Panc1 (cell line): ENCODE data around the gene GPM6B. TPM values are rescaled to one million over a fixed set of nuclear protein-coding genes. Genes with fewer than 3 reads are reported as not detected.

ENCODE experiments used
- ATAC-seq: fragments of 200-7000 bp; cut with Tn5 transposase; 2 replicates; pipeline ENCODE4 v1.9.1; 2020; ENCODE audit warnings: mild to moderate bottlenecking, moderate library complexity
- BruUV-seq: library from RNA; stranded (reverse); fragments of 400-500 nt; replicated peaks from 2 replicates; lab custom pipeline; 2021; lab: Mats Ljungman, UMichigan
- CTCF ChIA-PET: fragments of 300-600 bp; sonication (Branson Sonifier 250); formaldehyde crosslinking; loops from one replicate; lab custom pipeline; 2022; ENCODE audit warnings: antibody characterized with exemption; lab: Charles Lee
- POLR2A ChIA-PET: fragments of 300-600 bp; sonication (Branson Sonifier 250); formaldehyde crosslinking; loops from one replicate; lab custom pipeline; 2022; ENCODE audit warnings: antibody characterized with exemption; lab: Charles Lee
- DNase-seq: peaks from one replicate; pipeline ENCODE4 v3.0.0-alpha.2; 2010; ENCODE audit warnings: low read depth, low spot score
- H3K27ac ChIP-seq: 2 replicates; pipeline ENCODE4 v1.5.1; 2011; ENCODE audit warnings: mild to moderate bottlenecking, low read length, inconsistent platforms
- H3K27me3 ChIP-seq: fragments of 200-500 bp; sonication (Bioruptor generic); 2 replicates; pipeline ENCODE4 v1.6.0; 2014; ENCODE audit warnings: low read length, inconsistent platforms; ENCODE audit not compliant: control insufficient read depth, insufficient read depth
- H3K36me3 ChIP-seq: fragments of 200-500 bp; sonication (Bioruptor generic); 2 replicates; pipeline ENCODE4 v1.5.1; 2014; ENCODE audit warnings: inconsistent platforms, mild to moderate bottlenecking, low read length, moderate library complexity; ENCODE audit not compliant: control insufficient read depth, insufficient read depth
- H3K4me1 ChIP-seq: 2 replicates; pipeline ENCODE4 v1.5.1; 2011; ENCODE audit warnings: inconsistent platforms, mild to moderate bottlenecking, low read length, moderate library complexity; ENCODE audit not compliant: control insufficient read depth, insufficient read depth
- H3K4me3 ChIP-seq, 2 experiments: 2 replicates each; pipeline ENCODE4 v1.5.1; 2011 to 2012; ENCODE audit warnings: low read depth in 2 of 2, low read length in 2 of 2, mild to moderate bottlenecking in 2 of 2, inconsistent platforms in 1 of 2, moderate library complexity in 1 of 2
- H3K9me3 ChIP-seq: fragments of 200-500 bp; sonication (Bioruptor generic); 2 replicates; pipeline ENCODE4 v1.5.1; 2014; ENCODE audit warnings: low read depth, mild to moderate bottlenecking, inconsistent platforms, low read length, moderate library complexity; ENCODE audit not compliant: control insufficient read depth, insufficient read depth
- CTCF ChIP-seq: fragments of 450-650 bp; IDR thresholded peaks from 2 replicates; pipeline ENCODE4 v1.5.1; 2017; ENCODE audit warnings: mild to moderate bottlenecking
- POLR2AphosphoS5 ChIP-seq: IDR thresholded peaks from 2 replicates; pipeline ENCODE4 v1.6.1; 2012; ENCODE audit warnings: mild to moderate bottlenecking, low read depth, low read length, moderate library complexity
- SIN3A ChIP-seq: IDR thresholded peaks from 2 replicates; pipeline ENCODE4 v1.6.1; 2012; ENCODE audit warnings: low read depth, mild to moderate bottlenecking, low read length, moderate library complexity, borderline replicate concordance; ENCODE audit not compliant: insufficient read depth
- TCF7L2 ChIP-seq: IDR thresholded peaks from 2 replicates; pipeline ENCODE4 v1.6.1; 2011; ENCODE audit warnings: mild to moderate bottlenecking, low read depth, low read length, inconsistent platforms
- in situ Hi-C: cut with HindIII; loops from 2 replicates; pipeline ENCODE4 v1.10.0; 2016; ENCODE audit warnings: low sequenced_read_pairs, low pct_unique_long_range_greater_than_20kb
- intact Hi-C: fragments of 100-400 bp; cut with micrococcal nuclease; formaldehyde crosslinking; loops from one replicate; pipeline ENCODE4 v1.10.0; 2022; ENCODE audit not compliant: unreplicated experiment
- total RNA-seq: library from RNA; stranded (reverse); gene quantifications from one replicate; pipeline ENCODE4 v1.2.1, GENCODE V29; 2021; ENCODE audit not compliant: unreplicated experiment
- TF ChIP-seq, protein P1 (sequence below), 2 experiments: IDR thresholded peaks; 2 replicates each; pipeline ENCODE4 v1.6.1; 2011 to 2012; ENCODE audit warnings: low read depth in 2 of 2, control low read depth in 1 of 2, low read length in 1 of 2, mild to moderate bottlenecking in 1 of 2, moderate library complexity in 1 of 2; ENCODE audit not compliant: insufficient read depth in 1 of 2

Gene GPM6B
- total RNA-seq, 1 experiment from 2014 or later: not detected

GRCh38 chrX:13756381-13756780, 60.5 kb downstream of the GPM6B start:
- Histone ChIP-seq H3K9me3 (no peaks in the 10 kb centered on the region), H3K27me3 (no peaks in the 10 kb centered on the region), H3K36me3 (peaks cover 2% of the 10 kb centered on the region), H3K4me1 (no peaks in the 10 kb centered on the region), H3K27ac (no peak overlapping the region), H3K4me3 (no peak overlapping the region)
- CTCF ChIA-PET: no interaction called here
- TF ChIP-seq CTCF (no peak), SIN3A (no peak), TCF7L2 (no peak)
- TF ChIP-seq, protein P1, sequence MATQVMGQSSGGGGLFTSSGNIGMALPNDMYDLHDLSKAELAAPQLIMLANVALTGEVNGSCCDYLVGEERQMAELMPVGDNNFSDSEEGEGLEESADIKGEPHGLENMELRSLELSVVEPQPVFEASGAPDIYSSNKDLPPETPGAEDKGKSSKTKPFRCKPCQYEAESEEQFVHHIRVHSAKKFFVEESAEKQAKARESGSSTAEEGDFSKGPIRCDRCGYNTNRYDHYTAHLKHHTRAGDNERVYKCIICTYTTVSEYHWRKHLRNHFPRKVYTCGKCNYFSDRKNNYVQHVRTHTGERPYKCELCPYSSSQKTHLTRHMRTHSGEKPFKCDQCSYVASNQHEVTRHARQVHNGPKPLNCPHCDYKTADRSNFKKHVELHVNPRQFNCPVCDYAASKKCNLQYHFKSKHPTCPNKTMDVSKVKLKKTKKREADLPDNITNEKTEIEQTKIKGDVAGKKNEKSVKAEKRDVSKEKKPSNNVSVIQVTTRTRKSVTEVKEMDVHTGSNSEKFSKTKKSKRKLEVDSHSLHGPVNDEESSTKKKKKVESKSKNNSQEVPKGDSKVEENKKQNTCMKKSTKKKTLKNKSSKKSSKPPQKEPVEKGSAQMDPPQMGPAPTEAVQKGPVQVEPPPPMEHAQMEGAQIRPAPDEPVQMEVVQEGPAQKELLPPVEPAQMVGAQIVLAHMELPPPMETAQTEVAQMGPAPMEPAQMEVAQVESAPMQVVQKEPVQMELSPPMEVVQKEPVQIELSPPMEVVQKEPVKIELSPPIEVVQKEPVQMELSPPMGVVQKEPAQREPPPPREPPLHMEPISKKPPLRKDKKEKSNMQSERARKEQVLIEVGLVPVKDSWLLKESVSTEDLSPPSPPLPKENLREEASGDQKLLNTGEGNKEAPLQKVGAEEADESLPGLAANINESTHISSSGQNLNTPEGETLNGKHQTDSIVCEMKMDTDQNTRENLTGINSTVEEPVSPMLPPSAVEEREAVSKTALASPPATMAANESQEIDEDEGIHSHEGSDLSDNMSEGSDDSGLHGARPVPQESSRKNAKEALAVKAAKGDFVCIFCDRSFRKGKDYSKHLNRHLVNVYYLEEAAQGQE (IDR thresholded peaks at IDR 0.05; ENCODE audit: insufficient read depth in 1 of 2, low read depth in 2 of 2, low read length in 1 of 2): no peak
- BruUV-seq: no TSS peak
- POLR2A ChIA-PET: no interaction called here
- ATAC-seq (no peak), DNase-seq (no peak)
- in situ Hi-C loops (no loop called here), intact Hi-C loops (no loop called here)

DNA sequence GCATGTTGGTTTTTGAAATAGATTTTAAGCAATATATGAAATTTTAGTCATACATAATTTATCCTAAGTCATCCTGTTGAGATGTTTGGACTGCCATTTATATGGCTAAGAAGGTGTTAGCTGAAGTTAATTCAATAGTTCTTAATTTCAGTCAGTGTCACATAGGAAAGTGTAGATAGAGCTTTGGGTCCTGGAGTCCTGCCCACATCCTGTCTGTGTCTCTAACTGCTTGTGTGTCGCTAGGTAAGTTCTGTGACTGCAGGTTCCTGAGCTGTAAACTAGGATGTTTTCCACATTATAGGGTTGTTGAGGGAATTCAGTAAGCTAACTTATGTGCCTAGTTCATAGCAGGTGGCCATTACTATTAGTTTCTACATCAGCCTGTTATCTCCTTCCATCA, 61.6 kb downstream of the GPM6B start:
- no TSS peak for BruUV-seq
- intact Hi-C loops (no loop called here), in situ Hi-C loops (no loop called here)
- no peaks in the 10 kb centered on the region for H3K9me3 ChIP-seq
- no peaks in the 10 kb centered on the region for H3K4me1 ChIP-seq
- POLR2A ChIA-PET: no interaction called here
- TF ChIP-seq POLR2AphosphoS5 (no peak), TCF7L2 (no peak), CTCF (no peak), SIN3A (no peak)
- TF ChIP-seq, protein P1 (IDR thresholded peaks at IDR 0.05; ENCODE audit: insufficient read depth in 1 of 2, low read depth in 2 of 2, low read length in 1 of 2): no peak
- ATAC-seq (no peak), DNase-seq (no peak)
- no peak overlapping the region for H3K27ac ChIP-seq
- H3K27me3 ChIP-seq: no peaks in the 10 kb centered on the region
- CTCF ChIA-PET: no interaction called here
- no peak overlapping the region for H3K4me3 ChIP-seq
- H3K36me3 ChIP-seq: peaks cover 2% of the 10 kb centered on the region
